OCI-LY1 (cell line): Measurements from ENCODE around the gene DNMT3A.
A peak's percentile ranks its signal among the peaks of the same experiment; 100 is the strongest.

ENCODE experiments used
- H2AFZ ChIP-seq: fragments of 200-600 bp; sonication (generic), shearing (Covaris generic); 2 replicates; pipeline ENCODE4 v1.6.0; 2014; ENCODE audit warnings: antibody characterized with exemption, mild to moderate bottlenecking, low read length
- H3F3A ChIP-seq: fragments of 200-600 bp; sonication (generic), shearing (Covaris generic); 2 replicates; pipeline ENCODE4 v1.6.0; 2014; ENCODE audit warnings: mild to moderate bottlenecking, antibody characterized with exemption, low read length, moderate library complexity; ENCODE audit not compliant: insufficient read depth
- H3K27ac ChIP-seq: fragments of 200-600 bp; sonication (generic); 2 replicates; pipeline ENCODE4 v1.5.1; 2014; ENCODE audit warnings: low read length, mixed run types, mild to moderate bottlenecking, low read depth; ENCODE audit not compliant: poor library complexity, severe bottlenecking
- H3K27me3 ChIP-seq: fragments of 200-600 bp; sonication (generic); 2 replicates; pipeline ENCODE4 v1.6.0; 2014; ENCODE audit warnings: antibody characterized with exemption, mild to moderate bottlenecking, low read length, moderate library complexity; ENCODE audit not compliant: insufficient read depth
- H3K36me3 ChIP-seq: fragments of 200-600 bp; sonication (generic); 2 replicates; pipeline ENCODE4 v1.6.1; 2014; ENCODE audit warnings: mild to moderate bottlenecking, antibody characterized with exemption, low read length, moderate library complexity, mixed read lengths; ENCODE audit not compliant: insufficient read depth
- H3K4me1 ChIP-seq: fragments of 200-600 bp; sonication (generic); 2 replicates; pipeline ENCODE4 v1.5.1; 2014; ENCODE audit warnings: mild to moderate bottlenecking, low read length, moderate library complexity; ENCODE audit not compliant: insufficient read depth, severe bottlenecking
- H3K4me2 ChIP-seq: fragments of 200-600 bp; sonication (generic), shearing (Covaris generic); 2 replicates; pipeline ENCODE4 v1.6.1; 2014; ENCODE audit warnings: low read length
- H3K4me3 ChIP-seq: fragments of 200-600 bp; sonication (generic); 2 replicates; pipeline ENCODE4 v1.5.1; 2014; ENCODE audit warnings: low read length, low read depth, mild to moderate bottlenecking, mixed read lengths; ENCODE audit not compliant: poor library complexity, severe bottlenecking
- H3K79me2 ChIP-seq: fragments of 200-600 bp; shearing (Covaris generic); 2 replicates; pipeline ENCODE4 v1.6.1; 2016; ENCODE audit warnings: mixed run types, low read length, mixed read lengths; ENCODE audit not compliant: insufficient read depth
- H3K9ac ChIP-seq: fragments of 200-600 bp; sonication (generic), shearing (Covaris generic); 2 replicates; pipeline ENCODE4 v1.6.1; 2014; ENCODE audit warnings: mild to moderate bottlenecking, low read length, mixed read lengths
- H3K9me2 ChIP-seq: fragments of 200-600 bp; sonication (generic), shearing (Covaris generic); 2 replicates; pipeline ENCODE4 v1.6.1; 2014; ENCODE audit warnings: low read depth, mild to moderate bottlenecking, low read length, mixed read lengths
- H3K9me3 ChIP-seq: fragments of 200-600 bp; shearing (Covaris generic); 2 replicates; pipeline ENCODE4 v1.6.1; 2014; ENCODE audit warnings: low read length, mixed read lengths
- H4K20me1 ChIP-seq: fragments of 200-600 bp; sonication (generic), shearing (Covaris generic); 2 replicates; pipeline ENCODE4 v1.6.0; 2016; ENCODE audit warnings: mild to moderate bottlenecking, low read length; ENCODE audit not compliant: insufficient read depth
- EZH2 ChIP-seq: fragments of 200-600 bp; sonication (generic), shearing (Covaris generic); IDR thresholded peaks from 2 replicates; pipeline ENCODE4 v1.8.0; 2017; ENCODE audit warnings: borderline replicate concordance, mixed run types, mild to moderate bottlenecking, antibody characterized with exemption, low read length, moderate library complexity, mixed read lengths
- TF ChIP-seq, protein P1 (sequence below): fragments of 200-600 bp; sonication (generic), shearing (Covaris generic); IDR thresholded peaks from 2 replicates; pipeline ENCODE4 v1.5.1; 2017; ENCODE audit warnings: mild to moderate bottlenecking, antibody characterized with exemption, low read length, moderate library complexity, mixed read lengths

DNMT3A gene

DNA sequence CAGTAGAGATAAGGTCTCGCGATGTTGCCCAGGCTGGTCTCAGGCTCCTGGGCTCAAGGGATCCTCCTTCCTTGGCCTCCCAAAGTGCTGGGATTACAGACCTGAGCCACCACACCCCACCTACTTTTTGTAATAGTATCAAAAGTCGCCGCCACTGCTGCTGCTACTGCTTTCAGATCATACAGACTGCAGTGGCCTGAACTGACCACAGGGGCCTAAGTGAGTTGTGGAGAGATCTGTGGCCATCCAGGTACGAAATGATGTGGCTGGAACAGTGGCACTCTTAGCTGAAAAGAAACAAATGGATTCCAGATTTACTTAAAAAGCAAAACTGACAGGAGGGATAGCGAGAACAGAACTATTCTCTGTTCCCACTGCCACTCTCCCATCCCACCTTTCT is 140.5 kb downstream of the DNMT3A start:
- Histone ChIP-seq H3K9ac (no peak overlapping the region), H3K27me3 (peaks cover 4% of the 10 kb centered on the region; the same call in 1 of the 2 replicates), H3K36me3 (no peaks in the 10 kb centered on the region), H3K79me2 (no peaks in the 10 kb centered on the region), H2AFZ (no peak overlapping the region), H3K4me2 (no peak overlapping the region), H4K20me1 (no peaks in the 10 kb centered on the region), H3K27ac (no peak overlapping the region), H3K4me3 (no peak overlapping the region), H3K9me3 (no peaks in the 10 kb centered on the region), H3K9me2 (no peaks in the 10 kb centered on the region), H3K4me1 (no peaks in the 10 kb centered on the region), H3F3A (no peaks in the 10 kb centered on the region)
- TF ChIP-seq, protein P1, sequence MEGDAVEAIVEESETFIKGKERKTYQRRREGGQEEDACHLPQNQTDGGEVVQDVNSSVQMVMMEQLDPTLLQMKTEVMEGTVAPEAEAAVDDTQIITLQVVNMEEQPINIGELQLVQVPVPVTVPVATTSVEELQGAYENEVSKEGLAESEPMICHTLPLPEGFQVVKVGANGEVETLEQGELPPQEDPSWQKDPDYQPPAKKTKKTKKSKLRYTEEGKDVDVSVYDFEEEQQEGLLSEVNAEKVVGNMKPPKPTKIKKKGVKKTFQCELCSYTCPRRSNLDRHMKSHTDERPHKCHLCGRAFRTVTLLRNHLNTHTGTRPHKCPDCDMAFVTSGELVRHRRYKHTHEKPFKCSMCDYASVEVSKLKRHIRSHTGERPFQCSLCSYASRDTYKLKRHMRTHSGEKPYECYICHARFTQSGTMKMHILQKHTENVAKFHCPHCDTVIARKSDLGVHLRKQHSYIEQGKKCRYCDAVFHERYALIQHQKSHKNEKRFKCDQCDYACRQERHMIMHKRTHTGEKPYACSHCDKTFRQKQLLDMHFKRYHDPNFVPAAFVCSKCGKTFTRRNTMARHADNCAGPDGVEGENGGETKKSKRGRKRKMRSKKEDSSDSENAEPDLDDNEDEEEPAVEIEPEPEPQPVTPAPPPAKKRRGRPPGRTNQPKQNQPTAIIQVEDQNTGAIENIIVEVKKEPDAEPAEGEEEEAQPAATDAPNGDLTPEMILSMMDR = peak; percentile 15; the same call in 1 of the 2 replicates
- no peak for TF ChIP-seq EZH2

DNA sequence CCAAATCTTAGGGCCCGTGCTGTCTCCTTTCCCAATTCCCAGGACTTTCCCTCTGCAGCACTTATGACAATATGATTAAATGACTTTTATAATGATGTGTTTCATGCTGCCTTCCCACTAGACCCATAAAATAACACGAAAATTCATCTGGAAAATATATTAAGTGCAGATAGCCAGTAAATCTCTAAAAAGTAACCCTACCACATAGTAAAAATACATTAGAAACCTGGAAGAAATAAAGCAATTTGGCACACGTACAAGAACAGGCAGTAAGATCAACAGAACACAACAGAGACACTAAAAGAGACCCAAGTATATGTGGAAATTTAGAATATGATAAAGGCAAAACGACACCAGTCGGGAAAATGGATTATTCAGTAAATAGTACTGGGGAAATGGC is 143.1 kb downstream of the DNMT3A start:
- peaks cover 9% of the 10 kb centered on the region; the same call in 1 of the 2 replicates for H3K27me3 ChIP-seq
- no peak overlapping the region for H3K4me3 ChIP-seq
- H3K27ac ChIP-seq = no peak overlapping the region
- H3K9me3 ChIP-seq = no peaks in the 10 kb centered on the region
- H2AFZ ChIP-seq = no peak overlapping the region
- H3K9me2 ChIP-seq = no peaks in the 10 kb centered on the region
- H3K4me1 ChIP-seq = no peaks in the 10 kb centered on the region
- H3K9ac ChIP-seq = no peak overlapping the region
- no peaks in the 10 kb centered on the region for H3K36me3 ChIP-seq
- TF ChIP-seq, protein P1 = no peak
- TF ChIP-seq EZH2 = no peak
- no peaks in the 10 kb centered on the region for H4K20me1 ChIP-seq
- H3F3A ChIP-seq = no peaks in the 10 kb centered on the region
- no peak overlapping the region for H3K4me2 ChIP-seq
- H3K79me2 ChIP-seq = no peaks in the 10 kb centered on the region

DNA sequence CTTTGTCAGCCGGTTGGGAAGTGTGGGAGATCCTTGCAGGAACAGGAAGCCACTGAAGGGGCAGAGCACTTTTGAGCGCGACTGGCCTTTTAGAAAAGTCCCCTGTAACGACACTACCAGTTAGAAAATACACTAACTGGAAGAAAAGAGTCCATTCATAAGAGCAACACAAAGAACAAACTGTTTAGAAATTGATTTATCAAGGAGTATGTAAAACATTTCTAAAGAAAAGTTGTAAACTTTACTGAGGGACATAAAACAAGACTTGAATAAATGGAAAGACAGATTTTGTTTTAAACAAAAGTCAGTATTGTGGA is 143.6 kb downstream of the DNMT3A start:
- Histone ChIP-seq H3K27me3 (peaks cover 9% of the 10 kb centered on the region; the same call in 1 of the 2 replicates), H3K4me2 (no peak overlapping the region), H3K9ac (no peak overlapping the region), H3K4me3 (no peak overlapping the region), H3F3A (no peaks in the 10 kb centered on the region), H2AFZ (no peak overlapping the region), H3K4me1 (no peaks in the 10 kb centered on the region), H4K20me1 (no peaks in the 10 kb centered on the region), H3K9me3 (no peaks in the 10 kb centered on the region), H3K36me3 (no peaks in the 10 kb centered on the region), H3K9me2 (no peaks in the 10 kb centered on the region), H3K27ac (no peak overlapping the region), H3K79me2 (no peaks in the 10 kb centered on the region)
- TF ChIP-seq, protein P1 = no peak
- TF ChIP-seq EZH2 = no peak
